Choroid plexus epithelial cell (primary cell): ENCODE measurements around the gene NLGN4X.

ENCODE experiments used
- DNase-seq: peaks from one replicate; pipeline ENCODE4 v3.0.0-alpha.2; 2010; ENCODE audit warnings: low read depth
- H3K4me3 ChIP-seq: 2 replicates; pipeline ENCODE4 v1.5.1; 2011; ENCODE audit warnings: low read depth, mild to moderate bottlenecking, control low read depth, low read length, moderate library complexity
- CTCF ChIP-seq: conservative IDR thresholded peaks from 2 replicates; pipeline ENCODE4 v1.5.1; 2011; ENCODE audit warnings: low read depth, mild to moderate bottlenecking, control low read depth, inconsistent platforms, low read length, moderate library complexity

NLGN4X gene

GRCh38 chrX:6203462-6204215, 25.0 kb downstream of the NLGN4X start:
- TF ChIP-seq CTCF = no peak
- DNase-seq = no peak
- no peak overlapping the region for H3K4me3 ChIP-seq

GRCh38 chrX:6199486-6199885, 29.2 kb downstream of the NLGN4X start:
- H3K4me3 ChIP-seq = no peak overlapping the region
- no peak for DNase-seq
- no peak for TF ChIP-seq CTCF

- TF ChIP-seq CTCF = no peak
Measured at GRCh38 chrX:6187256-6187655, 41.4 kb downstream of the NLGN4X start.

GRCh38 chrX:6184900-6185515, 43.7 kb downstream of the NLGN4X start:
- peak; percentile 1 for DNase-seq
- no peak overlapping the region for H3K4me3 ChIP-seq
- no peak for TF ChIP-seq CTCF

More at GRCh38 chrX:6187256-6187655, 41.4 kb downstream of the NLGN4X start:
- no peak overlapping the region for H3K4me3 ChIP-seq
- DNase-seq = no peak

GRCh38 chrX:6175914-6176313, 52.8 kb downstream of the NLGN4X start:
- no peak for DNase-seq
- H3K4me3 ChIP-seq = no peak overlapping the region
- TF ChIP-seq CTCF = no peak

- DNase-seq = no peak
- H3K4me3 ChIP-seq = no peak overlapping the region
- TF ChIP-seq CTCF = no peak
Measured at GRCh38 chrX:6170424-6170823, 58.2 kb downstream of the NLGN4X start.

GRCh38 chrX:6169407-6169806, 59.3 kb downstream of the NLGN4X start:
- no peak overlapping the region for H3K4me3 ChIP-seq
- no peak for TF ChIP-seq CTCF
- DNase-seq = no peak
